PFSK-1 (cell line): Measurements from ENCODE around the gene CCR7.

Source experiments
- TAF1 ChIP-seq: IDR thresholded peaks from 2 replicates; pipeline ENCODE4 v1.6.1; 2012; ENCODE audit warnings: low read length, control low read depth, borderline replicate concordance; ENCODE audit not compliant: insufficient read depth
- TF ChIP-seq, protein P1 (sequence below), 2 experiments: IDR thresholded peaks; 2 replicates each; pipeline versions ENCODE4 v1.6.1 to v1.8.0; 2011 to 2012; ENCODE audit warnings: low read depth in 2 of 2, low read length in 2 of 2, control low read depth in 1 of 2, inconsistent platforms in 1 of 2, mild to moderate bottlenecking in 1 of 2, moderate library complexity in 1 of 2; ENCODE audit not compliant: insufficient read depth in 1 of 2

DNA sequence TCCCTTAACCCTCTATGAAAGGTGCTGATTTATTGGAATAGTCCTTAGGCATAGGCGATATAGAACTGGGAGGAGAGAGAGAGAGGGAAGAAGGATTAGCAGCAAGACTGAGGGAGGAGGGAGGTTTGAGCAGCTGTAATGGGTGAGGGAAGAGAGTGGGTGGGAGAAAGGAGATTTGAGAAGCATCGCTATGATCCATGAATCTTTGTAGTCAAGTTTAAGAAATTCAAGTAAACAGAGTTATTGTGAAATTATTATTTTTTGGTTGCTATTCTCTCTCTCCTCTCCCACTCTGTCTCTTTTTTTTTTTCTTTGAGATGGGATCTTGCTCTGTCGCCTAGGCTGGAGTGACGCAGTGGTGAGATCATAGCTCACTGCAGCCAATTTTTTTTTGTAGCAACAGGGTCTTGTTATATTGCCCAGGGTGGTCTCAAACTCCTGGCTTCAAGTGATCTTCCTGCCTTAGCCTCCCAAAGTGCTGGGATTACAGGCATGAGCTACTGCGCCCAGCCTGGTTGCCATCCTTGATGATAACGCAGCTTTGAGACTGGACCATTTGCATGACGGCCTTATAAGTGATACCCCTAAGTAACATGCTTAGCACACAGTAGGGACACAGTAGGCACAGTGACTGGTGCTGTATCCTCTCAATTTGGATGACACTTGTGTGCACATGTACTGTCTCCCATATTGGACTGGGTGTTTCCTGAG is 42.9 kb downstream of the CCR7 start:
- TF ChIP-seq, protein P1, sequence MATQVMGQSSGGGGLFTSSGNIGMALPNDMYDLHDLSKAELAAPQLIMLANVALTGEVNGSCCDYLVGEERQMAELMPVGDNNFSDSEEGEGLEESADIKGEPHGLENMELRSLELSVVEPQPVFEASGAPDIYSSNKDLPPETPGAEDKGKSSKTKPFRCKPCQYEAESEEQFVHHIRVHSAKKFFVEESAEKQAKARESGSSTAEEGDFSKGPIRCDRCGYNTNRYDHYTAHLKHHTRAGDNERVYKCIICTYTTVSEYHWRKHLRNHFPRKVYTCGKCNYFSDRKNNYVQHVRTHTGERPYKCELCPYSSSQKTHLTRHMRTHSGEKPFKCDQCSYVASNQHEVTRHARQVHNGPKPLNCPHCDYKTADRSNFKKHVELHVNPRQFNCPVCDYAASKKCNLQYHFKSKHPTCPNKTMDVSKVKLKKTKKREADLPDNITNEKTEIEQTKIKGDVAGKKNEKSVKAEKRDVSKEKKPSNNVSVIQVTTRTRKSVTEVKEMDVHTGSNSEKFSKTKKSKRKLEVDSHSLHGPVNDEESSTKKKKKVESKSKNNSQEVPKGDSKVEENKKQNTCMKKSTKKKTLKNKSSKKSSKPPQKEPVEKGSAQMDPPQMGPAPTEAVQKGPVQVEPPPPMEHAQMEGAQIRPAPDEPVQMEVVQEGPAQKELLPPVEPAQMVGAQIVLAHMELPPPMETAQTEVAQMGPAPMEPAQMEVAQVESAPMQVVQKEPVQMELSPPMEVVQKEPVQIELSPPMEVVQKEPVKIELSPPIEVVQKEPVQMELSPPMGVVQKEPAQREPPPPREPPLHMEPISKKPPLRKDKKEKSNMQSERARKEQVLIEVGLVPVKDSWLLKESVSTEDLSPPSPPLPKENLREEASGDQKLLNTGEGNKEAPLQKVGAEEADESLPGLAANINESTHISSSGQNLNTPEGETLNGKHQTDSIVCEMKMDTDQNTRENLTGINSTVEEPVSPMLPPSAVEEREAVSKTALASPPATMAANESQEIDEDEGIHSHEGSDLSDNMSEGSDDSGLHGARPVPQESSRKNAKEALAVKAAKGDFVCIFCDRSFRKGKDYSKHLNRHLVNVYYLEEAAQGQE (IDR thresholded peaks at IDR 0.05; ENCODE audit: insufficient read depth in 1 of 2, low read depth in 2 of 2, low read length in 2 of 2), result no peak
- TF ChIP-seq TAF1, result no peak
